Measurements from ENCODE around the gene NDUFA8.

- TF ChIP-seq CTCF (IDR thresholded peaks at IDR 0.05) (no peak), EP300 (IDR thresholded peaks at IDR 0.05) (no peak)
These were observed 55.6 kb downstream of the NDUFA8 start for GRCh38 chr9:122103985-122104384.
